ENCODE measurements around the gene RAVER2. TPM values are rescaled to one million over a fixed set of nuclear protein-coding genes. Genes with fewer than 3 reads are reported as not detected.

RAVER2 gene
- polyA plus RNA-seq, 2 of the 4 experiments (the other 2 are of a cell fraction), result 6.2 to 17.2 TPM

GRCh38 chr1:64843675-64844074 is 98.8 kb downstream of the RAVER2 start:
- Histone ChIP-seq H3K9me3 (no peaks in the 10 kb centered on the region), H3K4me3 (no peak overlapping the region), H3K4me1 (peaks cover 19% of the 10 kb centered on the region), H3K4me2 (no peak overlapping the region), H3K27ac (no peak overlapping the region)
- ChIA-PET CTCF (interaction anchor here (1.3 kb wide), 1 partner anchor 844 kb away, joined by 3 read pairs; no protein-coding TSS in a partner anchor), POLR2A (no interaction called here)
- DNase-seq (ENCODE audit: low read depth in 1 of 2, low spot score in 1 of 2) (no peak), FAIRE-seq (no peak), ATAC-seq (no peak)
- no peak for TF ChIP-seq E2F6 (IDR thresholded peaks at IDR 0.05; ENCODE audit: borderline replicate concordance, low read depth)
- no peak for TF ChIP-seq TFCP2L1 (CRISPR knock-in tag; IDR thresholded peaks at IDR 0.05)
- no peak for TF ChIP-seq CBX2 (IDR thresholded peaks at IDR 0.05; ENCODE audit: borderline replicate concordance, low read depth)
- TF ChIP-seq NR3C1 (IDR thresholded peaks at IDR 0.05), result no peak
- TF ChIP-seq KDM5A (IDR thresholded peaks at IDR 0.05), result no peak
- TF ChIP-seq MAZ (IDR thresholded peaks at IDR 0.05; ENCODE audit: borderline replicate concordance, low read depth, low read length), result no peak
- WGBS (ENCODE audit: missing lambda C conversion rate), result 84% methylated on average over 7 of the region's 9 CpGs

GRCh38 chr1:64844175-64844574 is 99.3 kb downstream of the RAVER2 start:
- DNase-seq (ENCODE audit: low read depth in 1 of 2, low spot score in 1 of 2), result no peak
- H3K9me3 ChIP-seq, result no peaks in the 10 kb centered on the region
- ATAC-seq, result no peak
- H3K4me1 ChIP-seq, result peaks cover 19% of the 10 kb centered on the region
- no peak for TF ChIP-seq SMC3 (IDR thresholded peaks at IDR 0.05)
- no peak for TF ChIP-seq CBX8 (IDR thresholded peaks at IDR 0.05)
- TF ChIP-seq RAD21 (conservative IDR thresholded peaks at IDR 0.05 in 1 of 2, IDR thresholded peaks at IDR 0.05 in 1 of 2), result no peak
- no peak for TF ChIP-seq GATA3 (IDR thresholded peaks at IDR 0.05; ENCODE audit: borderline replicate concordance)
- no peak for TF ChIP-seq POLR2AphosphoS2 (conservative IDR thresholded peaks at IDR 0.05; ENCODE audit: low read length)
- no peak for TF ChIP-seq SREBF2 (IDR thresholded peaks at IDR 0.05)
- POLR2A ChIA-PET, result no interaction called here
- no peak overlapping the region for H3K4me3 ChIP-seq
- CTCF ChIA-PET, result interaction anchor here (0.7 to 1.3 kb wide), 2 partner anchors 85 to 843 kb away, joined by 3 read pairs; no protein-coding TSS in a partner anchor
- no peak overlapping the region for H3K4me2 ChIP-seq
- no peak overlapping the region for H3K27ac ChIP-seq
- FAIRE-seq, result no peak
- 100% methylated on average over 5 of the region's 7 CpGs for WGBS (ENCODE audit: missing lambda C conversion rate)

- H3K4me1 ChIP-seq, result peaks cover 19% of the 10 kb centered on the region
- ChIA-PET CTCF (interaction anchor here (0.7 to 1.5 kb wide), 4 partner anchors 20 to 843 kb away, joined by 3 to 5 read pairs (median 4); no protein-coding TSS in a partner anchor), POLR2A (no interaction called here)
- DNase-seq (ENCODE audit: low read depth in 1 of 2, low spot score in 1 of 2) (no peak), FAIRE-seq (no peak), ATAC-seq (no peak)
- TF ChIP-seq SREBF2 (IDR thresholded peaks at IDR 0.05), result no peak
- TF ChIP-seq E2F6 (IDR thresholded peaks at IDR 0.05; ENCODE audit: borderline replicate concordance, low read depth), result no peak
- no peak for TF ChIP-seq KDM5A (IDR thresholded peaks at IDR 0.05)
- TF ChIP-seq RCOR1 (IDR thresholded peaks at IDR 0.05; ENCODE audit: low read depth, low read length), result no peak
- no peak for TF ChIP-seq MAZ (IDR thresholded peaks at IDR 0.05; ENCODE audit: borderline replicate concordance, low read depth, low read length)
- no peak for TF ChIP-seq HMGXB4 (CRISPR knock-in tag; IDR thresholded peaks at IDR 0.05; ENCODE audit: borderline replicate concordance)
- TF ChIP-seq HOXB5 (CRISPR knock-in tag; IDR thresholded peaks at IDR 0.05), result no peak
- no peak for TF ChIP-seq ZSCAN20 (CRISPR knock-in tag; IDR thresholded peaks at IDR 0.05)
- TF ChIP-seq NFE2L2 (conservative IDR thresholded peaks at IDR 0.05; ENCODE audit: low read length), result no peak
- TF ChIP-seq POLR2A (IDR thresholded peaks at IDR 0.05; ENCODE audit: low read length), result no peak
- no peak for TF ChIP-seq RNF2 (IDR thresholded peaks at IDR 0.05; ENCODE audit: borderline replicate concordance, low read depth)
- no peak for TF ChIP-seq JUN (IDR thresholded peaks at IDR 0.05)
- no peak overlapping the region for H3K4me3 ChIP-seq
- no peak overlapping the region for H3K4me2 ChIP-seq
- no peak overlapping the region for H3K27ac ChIP-seq
- no peaks in the 10 kb centered on the region for H3K9me3 ChIP-seq
- 98% methylated on average over 5 of the region's 7 CpGs for WGBS (ENCODE audit: missing lambda C conversion rate)
Measured at GRCh38 chr1:64844609-64845008, 99.7 kb downstream of the RAVER2 start.

Data from A549 (cell line).